ENCODE measurements around the gene PDCD2L.

DNA sequence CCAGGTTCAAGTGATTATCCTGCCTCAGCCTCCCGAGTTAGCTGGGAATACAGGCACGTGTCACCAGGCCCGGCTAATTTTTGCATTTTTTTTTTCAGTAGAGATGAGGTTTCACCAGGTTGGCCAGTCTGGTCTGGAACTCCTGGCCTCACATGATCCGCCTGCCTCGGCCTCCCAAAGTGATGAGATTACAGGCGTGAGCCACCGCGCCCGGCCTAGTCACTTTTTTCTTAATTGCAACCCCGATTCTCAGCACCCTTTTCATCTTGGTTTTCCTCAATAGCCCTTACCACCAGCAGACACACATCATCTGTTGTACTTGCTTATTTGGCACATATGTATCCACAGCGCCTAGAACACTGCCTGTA is 39.8 kb upstream of the PDCD2L start:
- TF ChIP-seq, protein P1, sequence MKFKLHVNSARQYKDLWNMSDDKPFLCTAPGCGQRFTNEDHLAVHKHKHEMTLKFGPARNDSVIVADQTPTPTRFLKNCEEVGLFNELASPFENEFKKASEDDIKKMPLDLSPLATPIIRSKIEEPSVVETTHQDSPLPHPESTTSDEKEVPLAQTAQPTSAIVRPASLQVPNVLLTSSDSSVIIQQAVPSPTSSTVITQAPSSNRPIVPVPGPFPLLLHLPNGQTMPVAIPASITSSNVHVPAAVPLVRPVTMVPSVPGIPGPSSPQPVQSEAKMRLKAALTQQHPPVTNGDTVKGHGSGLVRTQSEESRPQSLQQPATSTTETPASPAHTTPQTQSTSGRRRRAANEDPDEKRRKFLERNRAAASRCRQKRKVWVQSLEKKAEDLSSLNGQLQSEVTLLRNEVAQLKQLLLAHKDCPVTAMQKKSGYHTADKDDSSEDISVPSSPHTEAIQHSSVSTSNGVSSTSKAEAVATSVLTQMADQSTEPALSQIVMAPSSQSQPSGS (CRISPR knock-in tag; IDR thresholded peaks at IDR 0.05; ENCODE audit: borderline replicate concordance, low read depth), result no peak
- TF ChIP-seq CREB1 (CRISPR knock-in tag; IDR thresholded peaks at IDR 0.05) (no peak), FOXK1 (CRISPR knock-in tag; IDR thresholded peaks at IDR 0.05) (no peak), CTCF (IDR thresholded peaks at IDR 0.05) (no peak), ZNF281 (CRISPR knock-in tag; IDR thresholded peaks at IDR 0.05) (no peak), ELF4 (CRISPR knock-in tag; IDR thresholded peaks at IDR 0.05; ENCODE audit: low read depth) (no peak)
- TF ChIP-seq, protein P2, sequence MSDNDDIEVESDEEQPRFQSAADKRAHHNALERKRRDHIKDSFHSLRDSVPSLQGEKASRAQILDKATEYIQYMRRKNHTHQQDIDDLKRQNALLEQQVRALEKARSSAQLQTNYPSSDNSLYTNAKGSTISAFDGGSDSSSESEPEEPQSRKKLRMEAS (CRISPR knock-in tag; IDR thresholded peaks at IDR 0.05), result no peak

All from WTC11 (cell line).